HG03565 (cell line): ENCODE measurements around the gene CASS4.

ENCODE experiments used
- ATAC-seq: cut with Tn5 transposase; IDR thresholded peaks from one replicate; pipeline ENCODE4 v1.9.1; 2021; ENCODE audit warnings: mild to moderate bottlenecking, moderate library complexity; ENCODE audit not compliant: unreplicated experiment

The CASS4 gene

GRCh38 chr20:56501116-56501515 is 89.1 kb downstream of the CASS4 start:
- ATAC-seq: no peak

- ATAC-seq: no peak
These were observed 91.9 kb downstream of the CASS4 start for GRCh38 chr20:56503916-56504315.

GRCh38 chr20:56504373-56505005 is 92.4 kb downstream of the CASS4 start:
- no peak for ATAC-seq

GRCh38 chr20:56506103-56506502 is 94.0 kb downstream of the CASS4 start:
- no peak for ATAC-seq
